GM23338 (cell line): ENCODE measurements around the gene EXOG. TPM values are rescaled to one million over a fixed set of nuclear protein-coding genes. Genes with fewer than 3 reads are reported as not detected.

Source experiments
- ATAC-seq: fragments of 200-7000 bp; cut with Tn5 transposase; 3 replicates; pipeline ENCODE4 v1.9.1; 2020
- DNase-seq: peaks from one replicate; pipeline ENCODE4 v3.0.0-alpha.2; 2015; ENCODE audit warnings: low spot score
- H2AFZ ChIP-seq: fragments of 200-600 bp; sonication (generic); 2 replicates; pipeline ENCODE4 v1.8.0; 2016; ENCODE audit warnings: antibody characterized with exemption, mild to moderate bottlenecking, moderate library complexity
- H3F3A ChIP-seq: fragments of 200-600 bp; sonication (generic); replicated peaks from 2 replicates; pipeline ENCODE4 v1.8.0; 2017; ENCODE audit warnings: antibody characterized with exemption, mixed run types, low read depth
- H3K27ac ChIP-seq: fragments of 200-600 bp; sonication (generic); 2 replicates; pipeline ENCODE4 v1.6.1; 2016; ENCODE audit warnings: low read depth
- H3K27me3 ChIP-seq: fragments of 200-600 bp; sonication (generic); 2 replicates; pipeline ENCODE4 v1.8.0; 2016; ENCODE audit warnings: mild to moderate bottlenecking, mixed run types, moderate library complexity; ENCODE audit not compliant: insufficient read depth
- H3K36me3 ChIP-seq: fragments of 200-600 bp; sonication (generic); 2 replicates; pipeline ENCODE4 v1.8.0; 2016; ENCODE audit warnings: mild to moderate bottlenecking; ENCODE audit not compliant: insufficient read depth
- H3K4me1 ChIP-seq: fragments of 200-600 bp; sonication (generic); 2 replicates; pipeline ENCODE4 v1.8.0; 2016; ENCODE audit warnings: mild to moderate bottlenecking, moderate library complexity; ENCODE audit not compliant: insufficient read depth
- H3K4me2 ChIP-seq: fragments of 200-600 bp; sonication (generic); 2 replicates; pipeline ENCODE4 v1.7.1; 2017; ENCODE audit warnings: mixed run types
- H3K4me3 ChIP-seq: fragments of 200-600 bp; sonication (generic); 2 replicates; pipeline ENCODE4 v1.6.1; 2016; ENCODE audit warnings: mixed run types
- H3K79me2 ChIP-seq: fragments of 200-600 bp; sonication (generic); replicated peaks from 2 replicates; pipeline ENCODE4 v1.8.0; 2017; ENCODE audit warnings: mild to moderate bottlenecking; ENCODE audit not compliant: insufficient read depth
- H3K9me2 ChIP-seq: fragments of 200-600 bp; sonication (generic); 2 replicates; pipeline ENCODE4 v1.8.0; 2017; ENCODE audit not compliant: insufficient read depth
- H4K20me1 ChIP-seq: fragments of 200-600 bp; sonication (generic); replicated peaks from 2 replicates; pipeline ENCODE4 v1.8.0; 2017; ENCODE audit warnings: mild to moderate bottlenecking; ENCODE audit not compliant: insufficient read depth
- H3K27ac Mint-ChIP-seq: 2 replicates; pipeline ENCODE4 v1.8.0; 2020; ENCODE audit warnings: inconsistent platforms, mild to moderate bottlenecking, moderate library complexity, mixed read lengths
- H3K27me3 Mint-ChIP-seq: 3 replicates; pipeline ENCODE4 v1.8.0; 2022; ENCODE audit warnings: low read depth, mild to moderate bottlenecking, moderate library complexity, mixed read lengths, inconsistent platforms; ENCODE audit not compliant: insufficient read depth, poor library complexity
- H3K36me3 Mint-ChIP-seq: 3 replicates; pipeline ENCODE4 v1.8.0; 2021; ENCODE audit warnings: low read depth, mild to moderate bottlenecking, inconsistent platforms, moderate library complexity, mixed read lengths
- H3K4me1 Mint-ChIP-seq: 3 replicates; pipeline ENCODE4 v1.8.0; 2020; ENCODE audit warnings: mild to moderate bottlenecking, inconsistent platforms, mixed read lengths
- H3K4me3 Mint-ChIP-seq: 3 replicates; pipeline ENCODE4 v1.8.0; 2021; ENCODE audit warnings: moderate library complexity, mild to moderate bottlenecking, inconsistent platforms, mixed read lengths
- H3K9me3 Mint-ChIP-seq: 3 replicates; pipeline ENCODE4 v1.8.0; 2020; ENCODE audit warnings: moderate library complexity, mild to moderate bottlenecking, inconsistent platforms, mixed read lengths
- EZH2 ChIP-seq: fragments of 200-600 bp; sonication (generic); IDR thresholded peaks from one replicate; pipeline ENCODE4 v1.8.0; 2017; ENCODE audit warnings: antibody characterized with exemption, mild to moderate bottlenecking, low read depth; ENCODE audit not compliant: unreplicated experiment
- EZH2phosphoT487 ChIP-seq: fragments of 200-600 bp; sonication (generic); IDR thresholded peaks from one replicate; pipeline ENCODE4 v1.8.1; 2018; ENCODE audit warnings: antibody characterized with exemption; ENCODE audit not compliant: unreplicated experiment
- JUNB ChIP-seq: IDR thresholded peaks from one replicate; pipeline ENCODE4 v1.6.1; 2016; ENCODE audit warnings: antibody characterized with exemption; ENCODE audit not compliant: unreplicated experiment
- NANOG ChIP-seq: IDR thresholded peaks from 2 replicates; pipeline ENCODE4 v1.6.1; 2016; ENCODE audit warnings: antibody characterized with exemption, borderline replicate concordance
- POLR2AphosphoS5 ChIP-seq: IDR thresholded peaks from 2 replicates; pipeline ENCODE4 v1.6.1; 2016; ENCODE audit warnings: antibody characterized with exemption, low read depth
- polyA plus RNA-seq: library from polyadenylated mRNA; unstranded; fragments of >200 nt; fragmentation: Nextera tagmentation; extraction: Ambion mirVana; gene quantifications from 2 replicates; pipeline ENCODE4 v1.2.1, GENCODE V29; 2016
- total RNA-seq: library from RNA; depleted of rRNA; stranded (reverse); fragments of >200 nt; shearing (Covaris generic); gene quantifications from 2 replicates; pipeline ENCODE4 v1.2.3, GENCODE V29; 2014
- TF ChIP-seq, protein P1 (sequence below), 2 experiments: fragments of 200-600 bp in 1 of 2; sonication (generic) in 1 of 2; conservative IDR thresholded peaks; 2 replicates each; pipeline versions ENCODE4 v1.5.1 to v1.6.1; 2016 to 2017; ENCODE audit warnings: antibody characterized with exemption in 2 of 2, low read depth in 2 of 2, mild to moderate bottlenecking in 2 of 2, moderate library complexity in 1 of 2
- TF ChIP-seq, protein P2 (sequence below): fragments of 250-450 bp; sonication (Bioruptor Pico); IDR thresholded peaks from 2 replicates; pipeline ENCODE4 v1.5.0; 2020; ENCODE audit warnings: mild to moderate bottlenecking, moderate library complexity

Gene EXOG
- total and polyA plus RNA-seq, 2 experiments from 2014 or later = 9.7 to 11.3 TPM

DNA sequence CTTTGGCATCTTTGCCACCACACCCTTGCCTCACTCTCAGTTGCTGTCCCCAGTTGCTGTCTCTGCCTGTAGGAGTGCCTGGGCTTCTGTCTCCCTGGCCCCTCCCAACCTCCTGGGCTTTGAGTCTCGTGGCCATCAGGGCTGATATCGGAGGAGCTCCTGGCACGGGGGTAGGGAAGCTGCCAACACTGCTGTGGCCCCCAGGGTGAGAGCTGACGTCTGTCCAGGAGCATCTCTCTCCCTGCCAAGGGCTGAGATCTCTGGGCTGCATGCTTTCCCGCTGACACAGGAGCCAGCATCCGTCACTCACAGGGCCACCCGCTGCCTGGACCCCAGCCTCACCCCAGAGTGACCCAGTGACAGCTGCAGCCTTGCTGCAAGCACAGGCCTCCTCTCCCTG is 47.4 kb downstream of the EXOG start:
- H3K4me1 ChIP-seq = no peaks in the 10 kb centered on the region; the same call in 1 of the 2 replicates
- H3K27ac Mint-ChIP-seq = no peak overlapping the region
- no peaks in the 10 kb centered on the region for H3K36me3 ChIP-seq
- H3K27me3 Mint-ChIP-seq = peaks cover 4% of the 10 kb centered on the region
- no peaks in the 10 kb centered on the region for H3K27me3 ChIP-seq
- no peaks in the 10 kb centered on the region for H3F3A ChIP-seq
- peaks cover 17% of the 10 kb centered on the region for H3K4me1 Mint-ChIP-seq
- no peak overlapping the region for H2AFZ ChIP-seq
- no peak overlapping the region for H3K27ac ChIP-seq
- H3K9me3 Mint-ChIP-seq = no peaks in the 10 kb centered on the region
- no peaks in the 10 kb centered on the region for H3K79me2 ChIP-seq
- no peak overlapping the region for H3K4me3 ChIP-seq
- no peak for TF ChIP-seq JUNB
- TF ChIP-seq POLR2AphosphoS5 = no peak
- TF ChIP-seq, protein P1, sequence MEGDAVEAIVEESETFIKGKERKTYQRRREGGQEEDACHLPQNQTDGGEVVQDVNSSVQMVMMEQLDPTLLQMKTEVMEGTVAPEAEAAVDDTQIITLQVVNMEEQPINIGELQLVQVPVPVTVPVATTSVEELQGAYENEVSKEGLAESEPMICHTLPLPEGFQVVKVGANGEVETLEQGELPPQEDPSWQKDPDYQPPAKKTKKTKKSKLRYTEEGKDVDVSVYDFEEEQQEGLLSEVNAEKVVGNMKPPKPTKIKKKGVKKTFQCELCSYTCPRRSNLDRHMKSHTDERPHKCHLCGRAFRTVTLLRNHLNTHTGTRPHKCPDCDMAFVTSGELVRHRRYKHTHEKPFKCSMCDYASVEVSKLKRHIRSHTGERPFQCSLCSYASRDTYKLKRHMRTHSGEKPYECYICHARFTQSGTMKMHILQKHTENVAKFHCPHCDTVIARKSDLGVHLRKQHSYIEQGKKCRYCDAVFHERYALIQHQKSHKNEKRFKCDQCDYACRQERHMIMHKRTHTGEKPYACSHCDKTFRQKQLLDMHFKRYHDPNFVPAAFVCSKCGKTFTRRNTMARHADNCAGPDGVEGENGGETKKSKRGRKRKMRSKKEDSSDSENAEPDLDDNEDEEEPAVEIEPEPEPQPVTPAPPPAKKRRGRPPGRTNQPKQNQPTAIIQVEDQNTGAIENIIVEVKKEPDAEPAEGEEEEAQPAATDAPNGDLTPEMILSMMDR (conservative IDR thresholded peaks at IDR 0.05; ENCODE audit: low read depth in 2 of 2) = no peak
- no peak for TF ChIP-seq NANOG
- no peak for TF ChIP-seq EZH2phosphoT487
- no peak for TF ChIP-seq EZH2
- TF ChIP-seq, protein P2, sequence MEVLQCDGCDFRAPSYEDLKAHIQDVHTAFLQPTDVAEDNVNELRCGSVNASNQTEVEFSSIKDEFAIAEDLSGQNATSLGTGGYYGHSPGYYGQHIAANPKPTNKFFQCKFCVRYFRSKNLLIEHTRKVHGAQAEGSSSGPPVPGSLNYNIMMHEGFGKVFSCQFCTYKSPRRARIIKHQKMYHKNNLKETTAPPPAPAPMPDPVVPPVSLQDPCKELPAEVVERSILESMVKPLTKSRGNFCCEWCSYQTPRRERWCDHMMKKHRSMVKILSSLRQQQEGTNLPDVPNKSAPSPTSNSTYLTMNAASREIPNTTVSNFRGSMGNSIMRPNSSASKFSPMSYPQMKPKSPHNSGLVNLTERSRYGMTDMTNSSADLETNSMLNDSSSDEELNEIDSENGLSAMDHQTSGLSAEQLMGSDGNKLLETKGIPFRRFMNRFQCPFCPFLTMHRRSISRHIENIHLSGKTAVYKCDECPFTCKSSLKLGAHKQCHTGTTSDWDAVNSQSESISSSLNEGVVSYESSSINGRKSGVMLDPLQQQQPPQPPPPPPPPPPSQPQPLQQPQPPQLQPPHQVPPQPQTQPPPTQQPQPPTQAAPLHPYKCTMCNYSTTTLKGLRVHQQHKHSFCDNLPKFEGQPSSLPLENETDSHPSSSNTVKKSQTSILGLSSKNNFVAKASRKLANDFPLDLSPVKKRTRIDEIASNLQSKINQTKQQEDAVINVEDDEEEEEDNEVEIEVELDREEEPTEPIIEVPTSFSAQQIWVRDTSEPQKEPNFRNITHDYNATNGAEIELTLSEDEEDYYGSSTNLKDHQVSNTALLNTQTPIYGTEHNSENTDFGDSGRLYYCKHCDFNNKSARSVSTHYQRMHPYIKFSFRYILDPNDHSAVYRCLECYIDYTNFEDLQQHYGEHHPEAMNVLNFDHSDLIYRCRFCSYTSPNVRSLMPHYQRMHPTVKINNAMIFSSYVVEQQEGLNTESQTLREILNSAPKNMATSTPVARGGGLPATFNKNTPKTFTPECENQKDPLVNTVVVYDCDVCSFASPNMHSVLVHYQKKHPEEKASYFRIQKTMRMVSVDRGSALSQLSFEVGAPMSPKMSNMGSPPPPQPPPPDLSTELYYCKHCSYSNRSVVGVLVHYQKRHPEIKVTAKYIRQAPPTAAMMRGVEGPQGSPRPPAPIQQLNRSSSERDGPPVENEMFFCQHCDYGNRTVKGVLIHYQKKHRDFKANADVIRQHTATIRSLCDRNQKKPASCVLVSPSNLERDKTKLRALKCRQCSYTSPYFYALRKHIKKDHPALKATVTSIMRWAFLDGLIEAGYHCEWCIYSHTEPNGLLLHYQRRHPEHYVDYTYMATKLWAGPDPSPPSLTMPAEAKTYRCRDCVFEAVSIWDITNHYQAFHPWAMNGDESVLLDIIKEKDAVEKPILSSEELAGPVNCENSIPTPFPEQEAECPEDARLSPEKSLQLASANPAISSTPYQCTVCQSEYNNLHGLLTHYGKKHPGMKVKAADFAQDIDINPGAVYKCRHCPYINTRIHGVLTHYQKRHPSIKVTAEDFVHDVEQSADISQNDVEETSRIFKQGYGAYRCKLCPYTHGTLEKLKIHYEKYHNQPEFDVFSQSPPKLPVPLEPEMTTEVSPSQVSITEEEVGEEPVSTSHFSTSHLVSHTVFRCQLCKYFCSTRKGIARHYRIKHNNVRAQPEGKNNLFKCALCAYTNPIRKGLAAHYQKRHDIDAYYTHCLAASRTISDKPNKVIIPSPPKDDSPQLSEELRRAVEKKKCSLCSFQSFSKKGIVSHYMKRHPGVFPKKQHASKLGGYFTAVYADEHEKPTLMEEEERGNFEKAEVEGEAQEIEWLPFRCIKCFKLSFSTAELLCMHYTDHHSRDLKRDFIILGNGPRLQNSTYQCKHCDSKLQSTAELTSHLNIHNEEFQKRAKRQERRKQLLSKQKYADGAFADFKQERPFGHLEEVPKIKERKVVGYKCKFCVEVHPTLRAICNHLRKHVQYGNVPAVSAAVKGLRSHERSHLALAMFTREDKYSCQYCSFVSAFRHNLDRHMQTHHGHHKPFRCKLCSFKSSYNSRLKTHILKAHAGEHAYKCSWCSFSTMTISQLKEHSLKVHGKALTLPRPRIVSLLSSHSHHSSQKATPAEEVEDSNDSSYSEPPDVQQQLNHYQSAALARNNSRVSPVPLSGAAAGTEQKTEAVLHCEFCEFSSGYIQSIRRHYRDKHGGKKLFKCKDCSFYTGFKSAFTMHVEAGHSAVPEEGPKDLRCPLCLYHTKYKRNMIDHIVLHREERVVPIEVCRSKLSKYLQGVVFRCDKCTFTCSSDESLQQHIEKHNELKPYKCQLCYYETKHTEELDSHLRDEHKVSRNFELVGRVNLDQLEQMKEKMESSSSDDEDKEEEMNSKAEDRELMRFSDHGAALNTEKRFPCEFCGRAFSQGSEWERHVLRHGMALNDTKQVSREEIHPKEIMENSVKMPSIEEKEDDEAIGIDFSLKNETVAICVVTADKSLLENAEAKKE (CRISPR knock-in tag) = no peak
- H4K20me1 ChIP-seq = no peaks in the 10 kb centered on the region
- no peak overlapping the region for H3K4me3 Mint-ChIP-seq
- DNase-seq (no peak), ATAC-seq (no peak)
- H3K9me2 ChIP-seq = no peaks in the 10 kb centered on the region
- no peak overlapping the region for H3K4me2 ChIP-seq
- no peaks in the 10 kb centered on the region for H3K36me3 Mint-ChIP-seq
